ENCODE measurements around the gene HAX1. TPM values are rescaled to one million over a fixed set of nuclear protein-coding genes. Genes with fewer than 3 reads are reported as not detected.

The HAX1 gene
- total and polyA plus RNA-seq, 2 experiments from 2014 or later = 73.2 to 92.0 TPM

- Histone ChIP-seq H3K79me2 (replicated peaks; ENCODE audit: insufficient read depth) (peaks cover 12% of the 10 kb centered on the region), H4K20me1 (replicated peaks; ENCODE audit: insufficient read depth) (no peaks in the 10 kb centered on the region; the same call in 1 of the 2 replicates), H3K4me2 (peak overlapping the region; percentile 93), H2AFZ (peak overlapping the region; percentile 99), H3K4me3 (peak overlapping the region; percentile 95), H3K4me1 (ENCODE audit: insufficient read depth) (no peaks in the 10 kb centered on the region; the same call in 1 of the 2 replicates), H3F3A (replicated peaks; ENCODE audit: low read depth) (peaks cover 36% of the 10 kb centered on the region), H3K27ac (ENCODE audit: low read depth) (peak overlapping the region; percentile 97), H3K27me3 (ENCODE audit: insufficient read depth) (no peaks in the 10 kb centered on the region), H3K9me2 (ENCODE audit: insufficient read depth) (no peaks in the 10 kb centered on the region), H3K36me3 (ENCODE audit: insufficient read depth) (peaks cover 20% of the 10 kb centered on the region)
- Mint-ChIP-seq H3K4me3 (peak overlapping the region; percentile 95), H3K4me1 (peaks cover 8% of the 10 kb centered on the region; the same call in 2 of the 3 replicates), H3K27ac (peak overlapping the region; percentile 98), H3K27me3 (ENCODE audit: insufficient read depth, low read depth, poor library complexity) (peaks cover 13% of the 10 kb centered on the region), H3K9me3 (no peaks in the 10 kb centered on the region), H3K36me3 (ENCODE audit: low read depth) (peaks cover 58% of the 10 kb centered on the region)
- peak; percentile 18 for ATAC-seq
- peak; percentile 28 for DNase-seq (ENCODE audit: low spot score)
- TF ChIP-seq POLR2AphosphoS5 (IDR thresholded peaks at IDR 0.05; ENCODE audit: low read depth) = no peak
- TF ChIP-seq, protein P1, sequence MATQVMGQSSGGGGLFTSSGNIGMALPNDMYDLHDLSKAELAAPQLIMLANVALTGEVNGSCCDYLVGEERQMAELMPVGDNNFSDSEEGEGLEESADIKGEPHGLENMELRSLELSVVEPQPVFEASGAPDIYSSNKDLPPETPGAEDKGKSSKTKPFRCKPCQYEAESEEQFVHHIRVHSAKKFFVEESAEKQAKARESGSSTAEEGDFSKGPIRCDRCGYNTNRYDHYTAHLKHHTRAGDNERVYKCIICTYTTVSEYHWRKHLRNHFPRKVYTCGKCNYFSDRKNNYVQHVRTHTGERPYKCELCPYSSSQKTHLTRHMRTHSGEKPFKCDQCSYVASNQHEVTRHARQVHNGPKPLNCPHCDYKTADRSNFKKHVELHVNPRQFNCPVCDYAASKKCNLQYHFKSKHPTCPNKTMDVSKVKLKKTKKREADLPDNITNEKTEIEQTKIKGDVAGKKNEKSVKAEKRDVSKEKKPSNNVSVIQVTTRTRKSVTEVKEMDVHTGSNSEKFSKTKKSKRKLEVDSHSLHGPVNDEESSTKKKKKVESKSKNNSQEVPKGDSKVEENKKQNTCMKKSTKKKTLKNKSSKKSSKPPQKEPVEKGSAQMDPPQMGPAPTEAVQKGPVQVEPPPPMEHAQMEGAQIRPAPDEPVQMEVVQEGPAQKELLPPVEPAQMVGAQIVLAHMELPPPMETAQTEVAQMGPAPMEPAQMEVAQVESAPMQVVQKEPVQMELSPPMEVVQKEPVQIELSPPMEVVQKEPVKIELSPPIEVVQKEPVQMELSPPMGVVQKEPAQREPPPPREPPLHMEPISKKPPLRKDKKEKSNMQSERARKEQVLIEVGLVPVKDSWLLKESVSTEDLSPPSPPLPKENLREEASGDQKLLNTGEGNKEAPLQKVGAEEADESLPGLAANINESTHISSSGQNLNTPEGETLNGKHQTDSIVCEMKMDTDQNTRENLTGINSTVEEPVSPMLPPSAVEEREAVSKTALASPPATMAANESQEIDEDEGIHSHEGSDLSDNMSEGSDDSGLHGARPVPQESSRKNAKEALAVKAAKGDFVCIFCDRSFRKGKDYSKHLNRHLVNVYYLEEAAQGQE (IDR thresholded peaks at IDR 0.05; ENCODE audit: unreplicated experiment) = no peak
- no peak for TF ChIP-seq CREB1 (CRISPR knock-in tag; IDR thresholded peaks at IDR 0.05; ENCODE audit: low read depth)
- TF ChIP-seq JUNB (IDR thresholded peaks at IDR 0.05; ENCODE audit: unreplicated experiment) = no peak
- TF ChIP-seq EZH2phosphoT487 (IDR thresholded peaks at IDR 0.05; ENCODE audit: unreplicated experiment) = no peak
- TF ChIP-seq, protein P2, sequence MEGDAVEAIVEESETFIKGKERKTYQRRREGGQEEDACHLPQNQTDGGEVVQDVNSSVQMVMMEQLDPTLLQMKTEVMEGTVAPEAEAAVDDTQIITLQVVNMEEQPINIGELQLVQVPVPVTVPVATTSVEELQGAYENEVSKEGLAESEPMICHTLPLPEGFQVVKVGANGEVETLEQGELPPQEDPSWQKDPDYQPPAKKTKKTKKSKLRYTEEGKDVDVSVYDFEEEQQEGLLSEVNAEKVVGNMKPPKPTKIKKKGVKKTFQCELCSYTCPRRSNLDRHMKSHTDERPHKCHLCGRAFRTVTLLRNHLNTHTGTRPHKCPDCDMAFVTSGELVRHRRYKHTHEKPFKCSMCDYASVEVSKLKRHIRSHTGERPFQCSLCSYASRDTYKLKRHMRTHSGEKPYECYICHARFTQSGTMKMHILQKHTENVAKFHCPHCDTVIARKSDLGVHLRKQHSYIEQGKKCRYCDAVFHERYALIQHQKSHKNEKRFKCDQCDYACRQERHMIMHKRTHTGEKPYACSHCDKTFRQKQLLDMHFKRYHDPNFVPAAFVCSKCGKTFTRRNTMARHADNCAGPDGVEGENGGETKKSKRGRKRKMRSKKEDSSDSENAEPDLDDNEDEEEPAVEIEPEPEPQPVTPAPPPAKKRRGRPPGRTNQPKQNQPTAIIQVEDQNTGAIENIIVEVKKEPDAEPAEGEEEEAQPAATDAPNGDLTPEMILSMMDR (conservative IDR thresholded peaks at IDR 0.05; ENCODE audit: low read depth in 2 of 2) = no peak
- no peak for TF ChIP-seq NANOG (IDR thresholded peaks at IDR 0.05; ENCODE audit: borderline replicate concordance)
- TF ChIP-seq, protein P3, sequence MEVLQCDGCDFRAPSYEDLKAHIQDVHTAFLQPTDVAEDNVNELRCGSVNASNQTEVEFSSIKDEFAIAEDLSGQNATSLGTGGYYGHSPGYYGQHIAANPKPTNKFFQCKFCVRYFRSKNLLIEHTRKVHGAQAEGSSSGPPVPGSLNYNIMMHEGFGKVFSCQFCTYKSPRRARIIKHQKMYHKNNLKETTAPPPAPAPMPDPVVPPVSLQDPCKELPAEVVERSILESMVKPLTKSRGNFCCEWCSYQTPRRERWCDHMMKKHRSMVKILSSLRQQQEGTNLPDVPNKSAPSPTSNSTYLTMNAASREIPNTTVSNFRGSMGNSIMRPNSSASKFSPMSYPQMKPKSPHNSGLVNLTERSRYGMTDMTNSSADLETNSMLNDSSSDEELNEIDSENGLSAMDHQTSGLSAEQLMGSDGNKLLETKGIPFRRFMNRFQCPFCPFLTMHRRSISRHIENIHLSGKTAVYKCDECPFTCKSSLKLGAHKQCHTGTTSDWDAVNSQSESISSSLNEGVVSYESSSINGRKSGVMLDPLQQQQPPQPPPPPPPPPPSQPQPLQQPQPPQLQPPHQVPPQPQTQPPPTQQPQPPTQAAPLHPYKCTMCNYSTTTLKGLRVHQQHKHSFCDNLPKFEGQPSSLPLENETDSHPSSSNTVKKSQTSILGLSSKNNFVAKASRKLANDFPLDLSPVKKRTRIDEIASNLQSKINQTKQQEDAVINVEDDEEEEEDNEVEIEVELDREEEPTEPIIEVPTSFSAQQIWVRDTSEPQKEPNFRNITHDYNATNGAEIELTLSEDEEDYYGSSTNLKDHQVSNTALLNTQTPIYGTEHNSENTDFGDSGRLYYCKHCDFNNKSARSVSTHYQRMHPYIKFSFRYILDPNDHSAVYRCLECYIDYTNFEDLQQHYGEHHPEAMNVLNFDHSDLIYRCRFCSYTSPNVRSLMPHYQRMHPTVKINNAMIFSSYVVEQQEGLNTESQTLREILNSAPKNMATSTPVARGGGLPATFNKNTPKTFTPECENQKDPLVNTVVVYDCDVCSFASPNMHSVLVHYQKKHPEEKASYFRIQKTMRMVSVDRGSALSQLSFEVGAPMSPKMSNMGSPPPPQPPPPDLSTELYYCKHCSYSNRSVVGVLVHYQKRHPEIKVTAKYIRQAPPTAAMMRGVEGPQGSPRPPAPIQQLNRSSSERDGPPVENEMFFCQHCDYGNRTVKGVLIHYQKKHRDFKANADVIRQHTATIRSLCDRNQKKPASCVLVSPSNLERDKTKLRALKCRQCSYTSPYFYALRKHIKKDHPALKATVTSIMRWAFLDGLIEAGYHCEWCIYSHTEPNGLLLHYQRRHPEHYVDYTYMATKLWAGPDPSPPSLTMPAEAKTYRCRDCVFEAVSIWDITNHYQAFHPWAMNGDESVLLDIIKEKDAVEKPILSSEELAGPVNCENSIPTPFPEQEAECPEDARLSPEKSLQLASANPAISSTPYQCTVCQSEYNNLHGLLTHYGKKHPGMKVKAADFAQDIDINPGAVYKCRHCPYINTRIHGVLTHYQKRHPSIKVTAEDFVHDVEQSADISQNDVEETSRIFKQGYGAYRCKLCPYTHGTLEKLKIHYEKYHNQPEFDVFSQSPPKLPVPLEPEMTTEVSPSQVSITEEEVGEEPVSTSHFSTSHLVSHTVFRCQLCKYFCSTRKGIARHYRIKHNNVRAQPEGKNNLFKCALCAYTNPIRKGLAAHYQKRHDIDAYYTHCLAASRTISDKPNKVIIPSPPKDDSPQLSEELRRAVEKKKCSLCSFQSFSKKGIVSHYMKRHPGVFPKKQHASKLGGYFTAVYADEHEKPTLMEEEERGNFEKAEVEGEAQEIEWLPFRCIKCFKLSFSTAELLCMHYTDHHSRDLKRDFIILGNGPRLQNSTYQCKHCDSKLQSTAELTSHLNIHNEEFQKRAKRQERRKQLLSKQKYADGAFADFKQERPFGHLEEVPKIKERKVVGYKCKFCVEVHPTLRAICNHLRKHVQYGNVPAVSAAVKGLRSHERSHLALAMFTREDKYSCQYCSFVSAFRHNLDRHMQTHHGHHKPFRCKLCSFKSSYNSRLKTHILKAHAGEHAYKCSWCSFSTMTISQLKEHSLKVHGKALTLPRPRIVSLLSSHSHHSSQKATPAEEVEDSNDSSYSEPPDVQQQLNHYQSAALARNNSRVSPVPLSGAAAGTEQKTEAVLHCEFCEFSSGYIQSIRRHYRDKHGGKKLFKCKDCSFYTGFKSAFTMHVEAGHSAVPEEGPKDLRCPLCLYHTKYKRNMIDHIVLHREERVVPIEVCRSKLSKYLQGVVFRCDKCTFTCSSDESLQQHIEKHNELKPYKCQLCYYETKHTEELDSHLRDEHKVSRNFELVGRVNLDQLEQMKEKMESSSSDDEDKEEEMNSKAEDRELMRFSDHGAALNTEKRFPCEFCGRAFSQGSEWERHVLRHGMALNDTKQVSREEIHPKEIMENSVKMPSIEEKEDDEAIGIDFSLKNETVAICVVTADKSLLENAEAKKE (CRISPR knock-in tag; IDR thresholded peaks at IDR 0.05) = no peak
- TF ChIP-seq EZH2 (IDR thresholded peaks at IDR 0.05; ENCODE audit: low read depth, unreplicated experiment) = no peak
- TF ChIP-seq ZNF331 (CRISPR knock-in tag; IDR thresholded peaks at IDR 0.05; ENCODE audit: low read depth) = no peak
- TF ChIP-seq ETS1 (IDR thresholded peaks at IDR 0.05) = no peak
- TF ChIP-seq STAT1 (IDR thresholded peaks at IDR 0.05; ENCODE audit: unreplicated experiment) = no peak
These were observed 652 bp downstream of the HAX1 start for GRCh38 chr1:154272999-154273563.
